Sigmoid colon (tissue), 3 donors: ENCODE data around the gene GPN3.
"Not testable (repeated sequence)": the region's sequence is repeated elsewhere in the genome, so short reads cannot be mapped to it uniquely, and the experiment has no call there.

Experiments
- CTCF ChIP-seq, 4 experiments: fragments of 450-650 bp in 3 of 4; fragments of 200-600 bp in 1 of 4; IDR thresholded peaks; one replicate each; pipeline ENCODE4 v1.5.1; 2016 to 2019; ENCODE audit warnings: antibody characterized with exemption in 4 of 4, mild to moderate bottlenecking in 3 of 4, moderate library complexity in 2 of 4
- POLR2A ChIP-seq, 2 donors: fragments of 450-650 bp; IDR thresholded peaks; one replicate each; pipeline ENCODE4 v1.6.1; 2016; ENCODE audit warnings: antibody characterized with exemption in 2 of 2, mild to moderate bottlenecking in 2 of 2, moderate library complexity in 2 of 2

GRCh38 chr12:110410086-110410485, 58.0 kb downstream of the GPN3 start:
- not testable (repeated sequence) for TF ChIP-seq CTCF, POLR2A (IDR thresholded peaks at IDR 0.05)
